Nephron (organoid): ENCODE results near the gene TULP4.
"Not testable (repeated sequence)": the region's sequence is repeated elsewhere in the genome, so short reads cannot be mapped to it uniquely, and the experiment has no call there.

Source experiments
- H3K27ac Mint-ChIP-seq, 3 experiments: 2 replicates each; pipeline ENCODE4 v1.8.0; 2020; ENCODE audit warnings: mixed read lengths in 3 of 3, mild to moderate bottlenecking in 2 of 3, moderate library complexity in 1 of 3
- H3K27me3 Mint-ChIP-seq: 2 replicates; pipeline ENCODE4 v1.8.0; 2021; ENCODE audit warnings: low read depth, mild to moderate bottlenecking, moderate library complexity, mixed read lengths
- H3K36me3 Mint-ChIP-seq: 2 replicates; pipeline ENCODE4 v1.8.0; 2020; ENCODE audit warnings: low read depth, mixed read lengths
- H3K4me1 Mint-ChIP-seq: 2 replicates; pipeline ENCODE4 v1.8.0; 2020; ENCODE audit warnings: mixed read lengths
- H3K4me3 Mint-ChIP-seq, 3 experiments: 2 replicates each; pipeline ENCODE4 v1.8.0; 2020; ENCODE audit warnings: mild to moderate bottlenecking in 3 of 3, mixed read lengths in 3 of 3, moderate library complexity in 2 of 3
- H3K9me3 Mint-ChIP-seq: 2 replicates; pipeline ENCODE4 v1.8.0; 2020; ENCODE audit warnings: mixed read lengths
- CTCF ChIP-seq, 3 experiments: fragments of 200-600 bp; sonication (generic); IDR thresholded peaks; one replicate each; pipeline ENCODE4 v1.5.0; 2021; ENCODE audit warnings: antibody characterized with exemption in 3 of 3; ENCODE audit not compliant: unreplicated experiment in 3 of 3

TULP4 gene

DNA sequence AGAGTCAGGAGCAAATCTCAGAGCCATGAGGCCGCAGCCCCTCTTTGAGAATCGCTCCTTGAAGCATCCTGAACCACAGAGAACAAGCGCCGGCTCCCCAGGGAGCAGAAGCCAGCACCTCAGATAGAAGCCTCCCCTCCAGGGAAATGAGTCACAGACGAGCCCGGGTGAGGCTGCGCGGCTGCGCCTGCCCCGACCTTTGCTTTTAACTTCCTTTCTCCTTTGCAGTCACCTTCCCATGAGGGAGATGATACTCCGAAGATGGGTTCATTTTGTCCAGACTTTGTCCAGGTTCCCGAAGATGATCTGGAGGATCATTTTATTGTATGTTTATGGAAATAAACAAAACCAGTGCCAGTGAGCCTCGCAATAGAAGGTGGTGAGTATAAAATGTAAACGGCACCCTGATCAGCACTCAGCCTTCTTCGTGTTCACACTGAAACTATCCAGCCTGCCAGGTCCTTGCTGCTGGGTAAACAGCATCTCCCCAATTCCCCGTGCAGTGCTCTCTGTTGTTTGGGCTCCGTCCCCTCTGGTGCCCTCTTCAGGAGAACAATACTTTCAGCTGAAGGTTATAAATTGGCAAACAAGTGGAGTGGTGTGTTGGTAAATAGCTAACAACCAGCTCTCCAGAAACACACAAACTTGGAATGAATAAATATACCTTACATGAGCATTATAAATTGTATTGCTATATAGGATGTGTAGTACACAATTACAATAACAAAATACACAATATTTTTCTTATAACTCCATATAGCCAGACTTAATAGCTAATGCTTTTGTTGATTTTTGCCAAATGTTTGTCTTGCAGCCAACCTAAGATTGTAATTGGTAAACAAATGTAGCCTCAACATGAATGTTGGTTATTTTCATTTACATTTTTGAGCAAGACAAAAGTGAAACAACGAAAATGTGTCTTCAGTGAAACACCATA lies 206.2 kb downstream of the TULP4 start:
- Mint-ChIP-seq H3K4me3 (peak overlapping the region; percentile 35 to 61 (median 58)), H3K36me3 (peaks cover 19% of the 10 kb centered on the region), H3K4me1 (peaks cover 7% of the 10 kb centered on the region), H3K27me3 (peaks cover 4% of the 10 kb centered on the region), H3K27ac (peak overlapping the region in 1 of 3 experiments; percentile 18), H3K9me3 (peaks cover 2% of the 10 kb centered on the region)
- peak; percentile 40 to 50 (median 49) for TF ChIP-seq CTCF (IDR thresholded peaks at IDR 0.05; ENCODE audit: unreplicated experiment in 3 of 3)

DNA sequence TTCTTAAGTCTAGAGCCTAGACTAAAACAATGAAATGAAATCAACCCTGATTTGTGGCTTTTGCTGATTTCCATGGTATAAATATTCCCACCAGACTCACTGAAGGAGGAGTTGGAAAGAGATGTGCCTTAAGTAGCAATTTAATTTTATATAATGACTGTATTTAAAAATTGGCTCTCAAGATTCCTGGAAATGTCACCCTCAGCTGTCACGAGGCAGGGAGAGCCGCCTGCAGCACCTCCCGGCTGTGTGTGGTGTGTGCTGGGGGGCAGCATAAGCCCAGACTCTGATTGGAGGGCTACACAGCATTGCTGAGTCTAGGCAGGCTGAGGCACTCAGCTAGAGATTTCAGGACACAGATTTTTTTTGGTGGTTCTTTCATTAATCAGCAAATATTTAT lies 207.0 kb downstream of the TULP4 start:
- Mint-ChIP-seq H3K4me3 (no peak overlapping the region), H3K36me3 (peaks cover 14% of the 10 kb centered on the region), H3K4me1 (peaks cover 7% of the 10 kb centered on the region), H3K9me3 (peaks cover 7% of the 10 kb centered on the region), H3K27ac (no peak overlapping the region), H3K27me3 (peaks cover 4% of the 10 kb centered on the region)
- TF ChIP-seq CTCF (IDR thresholded peaks at IDR 0.05; ENCODE audit: unreplicated experiment in 3 of 3) = no peak

GRCh38 chr6:158519761-158520160 lies 207.5 kb downstream of the TULP4 start:
- Mint-ChIP-seq H3K4me1 (peaks cover 7% of the 10 kb centered on the region), H3K36me3 (peaks cover 15% of the 10 kb centered on the region), H3K27me3 (peaks cover 4% of the 10 kb centered on the region), H3K4me3 (no peak overlapping the region), H3K9me3 (peaks cover 8% of the 10 kb centered on the region), H3K27ac (no peak overlapping the region)
- TF ChIP-seq CTCF (IDR thresholded peaks at IDR 0.05; ENCODE audit: unreplicated experiment in 3 of 3) = no peak

- H3K27me3 Mint-ChIP-seq, H3K4me3 Mint-ChIP-seq, H3K4me1 Mint-ChIP-seq, H3K27ac Mint-ChIP-seq: not testable (repeated sequence)
- peaks cover 19% of the 10 kb centered on the region for H3K9me3 Mint-ChIP-seq
- peaks cover 14% of the 10 kb centered on the region for H3K36me3 Mint-ChIP-seq
Measured at GRCh38 chr6:158520975-158521374, 208.7 kb downstream of the TULP4 start.

DNA sequence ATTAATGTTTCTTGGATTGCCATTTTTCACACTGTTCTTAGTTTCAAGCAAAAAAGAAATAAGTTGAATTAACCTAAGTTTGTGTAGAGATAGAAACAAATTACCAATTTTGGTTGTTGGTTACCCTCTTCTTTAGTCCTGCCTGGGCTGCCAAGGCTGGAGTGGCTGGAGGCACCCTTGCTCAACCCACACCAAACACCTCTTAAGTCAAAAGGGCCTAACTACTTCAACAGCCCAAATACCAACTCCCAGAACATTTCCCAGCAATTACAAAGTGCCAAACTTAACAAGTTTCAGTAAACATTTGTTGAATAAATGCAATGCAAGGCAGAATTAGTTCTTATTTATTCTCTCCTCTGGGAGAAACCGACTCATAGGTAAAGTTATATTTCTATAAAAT lies 209.5 kb downstream of the TULP4 start:
- H3K36me3 Mint-ChIP-seq = peaks cover 14% of the 10 kb centered on the region
- H3K9me3 Mint-ChIP-seq = peaks cover 27% of the 10 kb centered on the region
- peaks cover 4% of the 10 kb centered on the region for H3K27me3 Mint-ChIP-seq
- peaks cover 7% of the 10 kb centered on the region for H3K4me1 Mint-ChIP-seq
- no peak overlapping the region for H3K4me3 Mint-ChIP-seq
- H3K27ac Mint-ChIP-seq = no peak overlapping the region
- TF ChIP-seq CTCF (IDR thresholded peaks at IDR 0.05; ENCODE audit: unreplicated experiment in 3 of 3) = no peak

- Mint-ChIP-seq H3K9me3 (peaks cover 35% of the 10 kb centered on the region), H3K27me3 (peaks cover 4% of the 10 kb centered on the region), H3K36me3 (peaks cover 14% of the 10 kb centered on the region), H3K4me3 (no peak overlapping the region), H3K27ac (no peak overlapping the region), H3K4me1 (peaks cover 7% of the 10 kb centered on the region)
- TF ChIP-seq CTCF (IDR thresholded peaks at IDR 0.05; ENCODE audit: unreplicated experiment in 3 of 3) = no peak
Measured at GRCh38 chr6:158522616-158523015, 210.4 kb downstream of the TULP4 start.
